ENCODE results near the gene SH3GL2.

The SH3GL2 gene

DNA sequence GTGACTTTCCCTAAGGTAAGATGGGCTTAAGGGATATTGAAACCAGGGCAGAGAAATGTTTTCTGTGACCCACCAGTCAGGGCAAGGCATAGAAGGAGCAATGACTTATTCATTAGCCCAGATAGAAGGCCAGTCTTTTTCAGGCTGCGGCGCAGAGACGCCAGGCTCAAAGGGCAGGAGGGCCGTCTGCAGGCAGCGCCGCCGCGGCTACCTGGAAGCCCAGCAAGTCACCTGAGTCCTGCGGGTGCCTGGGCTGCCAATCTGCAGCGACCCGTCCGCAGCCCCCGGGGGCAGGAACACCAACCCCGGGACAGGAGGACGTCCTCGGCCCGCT lies 322 bp upstream of the SH3GL2 start:
- no peak overlapping the region for H3K4me3 ChIP-seq (replicated peaks; ENCODE audit: low read depth, low read length)
- no peaks in the 10 kb centered on the region for H3K36me3 ChIP-seq (ENCODE audit: control insufficient read depth, insufficient read depth, low read length)
- no peak for DNase-seq (ENCODE audit: extremely low read depth, insufficient read length)
- H3K27me3 ChIP-seq (replicated peaks; ENCODE audit: control insufficient read depth, insufficient read depth, low read length), result no peaks in the 10 kb centered on the region
- TF ChIP-seq, protein P1, sequence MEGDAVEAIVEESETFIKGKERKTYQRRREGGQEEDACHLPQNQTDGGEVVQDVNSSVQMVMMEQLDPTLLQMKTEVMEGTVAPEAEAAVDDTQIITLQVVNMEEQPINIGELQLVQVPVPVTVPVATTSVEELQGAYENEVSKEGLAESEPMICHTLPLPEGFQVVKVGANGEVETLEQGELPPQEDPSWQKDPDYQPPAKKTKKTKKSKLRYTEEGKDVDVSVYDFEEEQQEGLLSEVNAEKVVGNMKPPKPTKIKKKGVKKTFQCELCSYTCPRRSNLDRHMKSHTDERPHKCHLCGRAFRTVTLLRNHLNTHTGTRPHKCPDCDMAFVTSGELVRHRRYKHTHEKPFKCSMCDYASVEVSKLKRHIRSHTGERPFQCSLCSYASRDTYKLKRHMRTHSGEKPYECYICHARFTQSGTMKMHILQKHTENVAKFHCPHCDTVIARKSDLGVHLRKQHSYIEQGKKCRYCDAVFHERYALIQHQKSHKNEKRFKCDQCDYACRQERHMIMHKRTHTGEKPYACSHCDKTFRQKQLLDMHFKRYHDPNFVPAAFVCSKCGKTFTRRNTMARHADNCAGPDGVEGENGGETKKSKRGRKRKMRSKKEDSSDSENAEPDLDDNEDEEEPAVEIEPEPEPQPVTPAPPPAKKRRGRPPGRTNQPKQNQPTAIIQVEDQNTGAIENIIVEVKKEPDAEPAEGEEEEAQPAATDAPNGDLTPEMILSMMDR (IDR thresholded peaks at IDR 0.05; ENCODE audit: insufficient read depth, low read length, poor library complexity, severe bottlenecking), result no peak

DNA sequence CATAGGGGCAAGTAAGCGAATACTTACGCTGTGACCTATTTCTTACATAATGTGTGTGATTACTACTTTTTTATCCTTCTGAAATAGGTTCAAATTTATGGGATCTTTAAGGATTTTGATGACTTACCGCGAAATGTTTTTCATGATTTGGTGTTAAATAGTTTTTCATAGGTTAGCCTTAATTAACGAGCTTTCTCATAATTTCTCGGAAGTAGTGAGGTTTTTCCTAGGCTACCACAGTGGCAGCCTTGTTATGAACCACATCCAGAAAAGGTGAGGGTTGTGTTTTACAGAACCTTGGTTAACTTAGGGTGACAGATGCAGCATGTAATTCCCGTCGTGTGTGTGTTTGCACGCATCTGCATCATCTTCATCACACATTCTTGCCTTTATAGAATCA lies 1.3 kb downstream of the SH3GL2 start:
- H3K27me3 ChIP-seq (replicated peaks; ENCODE audit: control insufficient read depth, insufficient read depth, low read length), result no peaks in the 10 kb centered on the region
- H3K36me3 ChIP-seq (ENCODE audit: control insufficient read depth, insufficient read depth, low read length), result no peaks in the 10 kb centered on the region
- no peak overlapping the region for H3K4me3 ChIP-seq (replicated peaks; ENCODE audit: low read depth, low read length)
- DNase-seq (ENCODE audit: extremely low read depth, insufficient read length), result no peak
- TF ChIP-seq, protein P1 (IDR thresholded peaks at IDR 0.05; ENCODE audit: insufficient read depth, low read length, poor library complexity, severe bottlenecking), result no peak

DNA sequence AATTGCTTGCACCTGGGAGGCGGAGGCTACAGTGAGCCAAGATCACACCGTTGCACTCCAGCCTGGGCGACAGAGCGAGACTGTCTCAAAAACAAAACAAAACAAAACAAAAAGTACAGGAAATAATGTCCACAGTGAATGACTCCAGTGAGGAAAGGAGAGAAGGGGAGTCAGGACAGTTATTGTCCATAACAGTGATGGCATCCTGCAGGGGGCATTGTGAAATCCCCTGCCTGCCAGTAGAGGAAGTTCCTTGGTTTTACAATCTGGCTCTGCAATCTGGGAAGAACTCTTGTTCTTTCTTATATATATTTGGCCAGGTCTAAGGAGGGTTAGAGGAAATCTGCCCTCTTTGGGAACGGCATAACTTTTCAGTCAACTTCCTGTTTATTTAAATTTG lies 8.2 kb downstream of the SH3GL2 start:
- Histone ChIP-seq H3K4me3 (replicated peaks; ENCODE audit: low read depth, low read length) (no peak overlapping the region), H3K36me3 (ENCODE audit: control insufficient read depth, insufficient read depth, low read length) (no peaks in the 10 kb centered on the region), H3K27me3 (replicated peaks; ENCODE audit: control insufficient read depth, insufficient read depth, low read length) (no peaks in the 10 kb centered on the region; the same call in 1 of the 2 replicates)
- no peak for DNase-seq (ENCODE audit: extremely low read depth, insufficient read length)
- TF ChIP-seq, protein P1 (IDR thresholded peaks at IDR 0.05; ENCODE audit: insufficient read depth, low read length, poor library complexity, severe bottlenecking), result no peak

- Histone ChIP-seq H3K27me3 (replicated peaks; ENCODE audit: control insufficient read depth, insufficient read depth, low read length) (no peaks in the 10 kb centered on the region; the same call in 1 of the 2 replicates), H3K36me3 (ENCODE audit: control insufficient read depth, insufficient read depth, low read length) (no peaks in the 10 kb centered on the region), H3K4me3 (replicated peaks; ENCODE audit: low read depth, low read length) (no peak overlapping the region)
- TF ChIP-seq, protein P1 (IDR thresholded peaks at IDR 0.05; ENCODE audit: insufficient read depth, low read length, poor library complexity, severe bottlenecking), result no peak
- DNase-seq (ENCODE audit: extremely low read depth, insufficient read length), result no peak
Observed at GRCh38 chr9:17588395-17588794, 9.5 kb downstream of the SH3GL2 start.

DNA sequence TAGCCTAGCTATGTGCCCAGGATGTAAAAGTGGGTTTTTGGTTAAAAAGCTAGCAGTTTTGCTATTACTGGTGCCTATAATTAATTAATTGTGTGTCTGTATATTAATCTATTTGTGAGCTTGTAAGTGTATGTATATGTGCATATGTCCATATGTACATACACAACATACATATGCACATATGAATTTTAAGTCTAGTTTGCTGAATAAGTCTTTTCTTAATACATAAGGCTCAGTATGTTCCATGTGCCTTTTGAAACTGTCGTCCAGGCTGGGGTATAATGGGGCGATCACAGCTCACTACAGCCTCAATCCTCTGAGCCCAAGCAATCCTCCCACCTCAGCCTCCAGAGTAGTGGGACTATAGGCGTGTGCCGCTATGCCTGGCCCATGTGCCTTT lies 10.1 kb downstream of the SH3GL2 start:
- no peak for DNase-seq (ENCODE audit: extremely low read depth, insufficient read length)
- TF ChIP-seq, protein P1 (IDR thresholded peaks at IDR 0.05; ENCODE audit: insufficient read depth, low read length, poor library complexity, severe bottlenecking), result no peak
- Histone ChIP-seq H3K27me3 (replicated peaks; ENCODE audit: control insufficient read depth, insufficient read depth, low read length) (no peaks in the 10 kb centered on the region; the same call in 1 of the 2 replicates), H3K4me3 (replicated peaks; ENCODE audit: low read depth, low read length) (no peak overlapping the region), H3K36me3 (ENCODE audit: control insufficient read depth, insufficient read depth, low read length) (no peaks in the 10 kb centered on the region)

- TF ChIP-seq, protein P1 (IDR thresholded peaks at IDR 0.05; ENCODE audit: insufficient read depth, low read length, poor library complexity, severe bottlenecking), result no peak
- H3K27me3 ChIP-seq (replicated peaks; ENCODE audit: control insufficient read depth, insufficient read depth, low read length), result no peaks in the 10 kb centered on the region; the same call in 1 of the 2 replicates
- no peaks in the 10 kb centered on the region for H3K36me3 ChIP-seq (ENCODE audit: control insufficient read depth, insufficient read depth, low read length)
- no peak for DNase-seq (ENCODE audit: extremely low read depth, insufficient read length)
- no peak overlapping the region for H3K4me3 ChIP-seq (replicated peaks; ENCODE audit: low read depth, low read length)
Observed at GRCh38 chr9:17589771-17590170, 10.9 kb downstream of the SH3GL2 start.

All from GM06990 (cell line).